IMR-90 (cell line): ENCODE measurements around the gene MILR1. TPM values are rescaled to one million over a fixed set of nuclear protein-coding genes. Genes with fewer than 3 reads are reported as not detected.

Source experiments
- ATAC-seq: fragments of 200-7000 bp; cut with Tn5 transposase; 2 replicates; pipeline ENCODE4 v1.9.1; 2020; ENCODE audit warnings: low read depth, mild to moderate bottlenecking, moderate library complexity
- Bru-seq: library from RNA; stranded (reverse); fragments of 400-500 nt; gene quantifications from one replicate; lab custom pipeline; 2021; lab: Mats Ljungman, UMichigan
- BruChase-seq, 2 experiments: library from RNA; stranded (reverse); fragments of 400-500 nt; gene quantifications; one replicate each; lab custom pipeline; 2021; lab: Mats Ljungman, UMichigan
- BruUV-seq: library from RNA; stranded (reverse); fragments of 400-500 nt; replicated peaks from 2 replicates; lab custom pipeline; 2021; lab: Mats Ljungman, UMichigan
- CTCF ChIA-PET: fragments of 300-600 bp; formaldehyde crosslinking; extraction: SDS; loops from one replicate; lab custom pipeline; 2021; ENCODE audit warnings: antibody characterized with exemption; lab: Yijun Ruan, JAX
- POLR2A ChIA-PET: fragments of 300-600 bp; sonication (Branson Sonifier 250); formaldehyde crosslinking; loops from one replicate; lab custom pipeline; 2022; ENCODE audit warnings: antibody characterized with exemption; ENCODE audit not compliant: unreplicated experiment; lab: Charles Lee
- DNase-seq: peaks from one replicate; pipeline ENCODE4 v3.0.0; 2013
- H2AFZ ChIP-seq: replicated peaks from 2 replicates; pipeline ENCODE3; 2013; ENCODE audit warnings: low read length, mild to moderate bottlenecking; ENCODE audit not compliant: poor library complexity
- H2AK5ac ChIP-seq: 2 replicates; pipeline ENCODE4 v1.6.1; 2013; ENCODE audit warnings: low read depth, low read length, inconsistent platforms
- H2AK9ac ChIP-seq: replicated peaks from 2 replicates; pipeline ENCODE3; 2013; ENCODE audit warnings: mild to moderate bottlenecking, low read depth, low read length, moderate library complexity; ENCODE audit not compliant: poor library complexity
- H2BK120ac ChIP-seq: 2 replicates; pipeline ENCODE4 v1.6.1; 2013; ENCODE audit warnings: low read depth, low read length, inconsistent platforms
- H2BK15ac ChIP-seq: 3 replicates; pipeline ENCODE4 v1.6.1; 2013; ENCODE audit warnings: low read depth, low read length, inconsistent platforms
- H2BK20ac ChIP-seq: 2 replicates; pipeline ENCODE4 v1.6.1; 2013; ENCODE audit warnings: low read depth, mild to moderate bottlenecking, inconsistent platforms, low read length, moderate library complexity
- H2BK5ac ChIP-seq: 2 replicates; pipeline ENCODE4 v1.6.1; 2013; ENCODE audit warnings: mild to moderate bottlenecking, low read depth, low read length, inconsistent platforms; ENCODE audit not compliant: poor library complexity, severe bottlenecking
- H3K14ac ChIP-seq: replicated peaks from 2 replicates; pipeline ENCODE4 v1.6.1; 2013; ENCODE audit warnings: low read depth, low read length, inconsistent platforms
- H3K18ac ChIP-seq: 2 replicates; pipeline ENCODE4 v1.6.1; 2013; ENCODE audit warnings: low read depth, low read length, control low read depth
- H3K23ac ChIP-seq: 2 replicates; pipeline ENCODE4 v1.6.1; 2013; ENCODE audit warnings: low read depth, low read length, inconsistent platforms
- H3K27ac ChIP-seq: 2 replicates; pipeline ENCODE4 v1.5.1; 2013; ENCODE audit warnings: mild to moderate bottlenecking, control low read depth, low read length; ENCODE audit not compliant: insufficient read depth
- H3K27me3 ChIP-seq: 2 replicates; pipeline ENCODE4 v1.6.1; 2013; ENCODE audit warnings: low read length; ENCODE audit not compliant: control insufficient read depth, insufficient read depth
- H3K36me3 ChIP-seq: 2 replicates; pipeline ENCODE4 v1.6.1; 2013; ENCODE audit warnings: low read length, mixed read lengths; ENCODE audit not compliant: control insufficient read depth, insufficient read depth
- H3K4ac ChIP-seq: 2 replicates; pipeline ENCODE4 v1.6.1; 2013; ENCODE audit warnings: low read depth, low read length, inconsistent platforms
- H3K4me1 ChIP-seq: 2 replicates; pipeline ENCODE4 v1.6.1; 2013; ENCODE audit warnings: low read length, mixed read lengths; ENCODE audit not compliant: control insufficient read depth, insufficient read depth
- H3K4me2 ChIP-seq: 2 replicates; pipeline ENCODE4 v1.6.1; 2013; ENCODE audit warnings: low read depth, mild to moderate bottlenecking, control low read depth, low read length, moderate library complexity
- H3K4me3 ChIP-seq: 2 replicates; pipeline ENCODE4 v1.5.1; 2013; ENCODE audit warnings: low read depth, mild to moderate bottlenecking, control low read depth, low read length, moderate library complexity; ENCODE audit not compliant: insufficient read depth
- H3K56ac ChIP-seq: 2 replicates; pipeline ENCODE4 v1.6.1; 2013; ENCODE audit warnings: low read length, inconsistent platforms; ENCODE audit not compliant: insufficient read depth; ENCODE audit errors: extremely low read depth
- H3K79me1 ChIP-seq, 2 experiments: 2 replicates each; pipeline ENCODE4 v1.6.1; 2013; ENCODE audit warnings: low read length in 2 of 2, inconsistent platforms in 1 of 2, low read depth in 1 of 2
- H3K9ac ChIP-seq: 2 replicates; pipeline ENCODE4 v1.6.1; 2013; ENCODE audit warnings: low read depth, low read length, control low read depth
- H3K9me1 ChIP-seq: 2 replicates; pipeline ENCODE4 v1.6.1; 2013; ENCODE audit warnings: low read length, inconsistent platforms; ENCODE audit not compliant: insufficient read depth
- H3K9me3 ChIP-seq: 2 replicates; pipeline ENCODE4 v1.6.1; 2013; ENCODE audit warnings: low read length; ENCODE audit not compliant: control insufficient read depth, insufficient read depth
- H4K20me1 ChIP-seq: 2 replicates; pipeline ENCODE4 v1.6.1; 2013; ENCODE audit warnings: low read length, inconsistent platforms; ENCODE audit not compliant: insufficient read depth
- H4K5ac ChIP-seq: 2 replicates; pipeline ENCODE4 v1.6.1; 2013; ENCODE audit warnings: mild to moderate bottlenecking, low read depth, low read length, control low read depth
- H4K8ac ChIP-seq, 2 experiments: 2 replicates each; pipeline ENCODE4 v1.6.1; 2013; ENCODE audit warnings: low read depth in 2 of 2, low read length in 2 of 2, control low read depth in 1 of 2, inconsistent platforms in 1 of 2
- H4K91ac ChIP-seq: 2 replicates; pipeline ENCODE4 v1.6.1; 2013; ENCODE audit warnings: low read depth, low read length, inconsistent platforms; ENCODE audit not compliant: insufficient read depth
- CEBPB ChIP-seq: IDR thresholded peaks from 2 replicates; pipeline ENCODE4 v1.6.1; 2012; ENCODE audit warnings: low read depth, low read length, improper control_type of control experiment
- RAD21 ChIP-seq: IDR thresholded peaks from 2 replicates; pipeline ENCODE4 v1.6.1; 2012; ENCODE audit warnings: low read length, improper control_type of control experiment
- WGBS, 2 experiments: methylation state at CpG; one replicate each; pipeline versions ENCODE4 v1.1.5 to v1.1.7; 2013; ENCODE audit warnings: missing lambda C conversion rate in 2 of 2; ENCODE audit not compliant: insufficient read length in 1 of 2; ENCODE audit errors: extremely low coverage in 2 of 2; 5-methylcytosine and 5-hydroxymethylcytosine counted together
- dilution Hi-C: fragments of 300-500 bp; cut with HindIII; formaldehyde crosslinking; loops from one replicate; pipeline ENCODE4 v1.14.3; 2018; ENCODE audit warnings: low sequenced_read_pairs; ENCODE audit not compliant: unreplicated experiment
- in situ Hi-C: fragments of 300-500 bp; cut with MboI; formaldehyde crosslinking; loops from 3 replicates; pipeline ENCODE4 v1.14.3; 2019; ENCODE audit warnings: low sequenced_read_pairs, inconsistent platforms, mixed read lengths
- intact Hi-C: fragments of 100-400 bp; cut with micrococcal nuclease; formaldehyde crosslinking; loops from 2 replicates; pipeline ENCODE4 v1.10.0; 2022
- long read RNA-seq: library from polyadenylated mRNA; unstranded; transcript quantifications from one replicate; pipeline ENCODE4 v2.0.0, GENCODE V29; 2021; ENCODE audit not compliant: unreplicated experiment
- polyA plus RNA-seq, 3 experiments: library from polyadenylated mRNA; depleted of rRNA; stranded (reverse); fragments of >200 nt; gene quantifications; 2 replicates each; pipeline ENCODE4 v1.2.3, GENCODE V29; 2012; ENCODE audit warnings: low replicate concordance in 1 of 3
- total RNA-seq: library from RNA; depleted of rRNA; stranded (reverse); fragments of >200 nt; gene quantifications from 2 replicates; pipeline ENCODE4 v1.2.3, GENCODE V29; 2012; rRNA removed

Gene MILR1
- total RNA-seq (0.36 and 0.56 TPM in 2 replicates), polyA plus RNA-seq (2012; rRNA removed) (0.23 and 0.44 TPM in 2 replicates), Bru-seq, nascent RNA (percentile 3 among the genes with signal in this experiment), BruChase-seq, experiment 1, labeled RNA remaining after a 6-hour chase (percentile 14 among the genes with signal in this experiment), BruChase-seq, experiment 2, labeled RNA remaining after a 2-hour chase (percentile 12 among the genes with signal in this experiment)
- 0.05 and 1.2 TPM in 2 replicates for polyA plus RNA-seq (2012; cell fraction: cytosol; rRNA removed)
- polyA plus RNA-seq (2012; cell fraction: nucleus; rRNA removed; ENCODE audit: low replicate concordance): 0.18 and 0.78 TPM in 2 replicates
- long read RNA-seq: 0 reads

DNA sequence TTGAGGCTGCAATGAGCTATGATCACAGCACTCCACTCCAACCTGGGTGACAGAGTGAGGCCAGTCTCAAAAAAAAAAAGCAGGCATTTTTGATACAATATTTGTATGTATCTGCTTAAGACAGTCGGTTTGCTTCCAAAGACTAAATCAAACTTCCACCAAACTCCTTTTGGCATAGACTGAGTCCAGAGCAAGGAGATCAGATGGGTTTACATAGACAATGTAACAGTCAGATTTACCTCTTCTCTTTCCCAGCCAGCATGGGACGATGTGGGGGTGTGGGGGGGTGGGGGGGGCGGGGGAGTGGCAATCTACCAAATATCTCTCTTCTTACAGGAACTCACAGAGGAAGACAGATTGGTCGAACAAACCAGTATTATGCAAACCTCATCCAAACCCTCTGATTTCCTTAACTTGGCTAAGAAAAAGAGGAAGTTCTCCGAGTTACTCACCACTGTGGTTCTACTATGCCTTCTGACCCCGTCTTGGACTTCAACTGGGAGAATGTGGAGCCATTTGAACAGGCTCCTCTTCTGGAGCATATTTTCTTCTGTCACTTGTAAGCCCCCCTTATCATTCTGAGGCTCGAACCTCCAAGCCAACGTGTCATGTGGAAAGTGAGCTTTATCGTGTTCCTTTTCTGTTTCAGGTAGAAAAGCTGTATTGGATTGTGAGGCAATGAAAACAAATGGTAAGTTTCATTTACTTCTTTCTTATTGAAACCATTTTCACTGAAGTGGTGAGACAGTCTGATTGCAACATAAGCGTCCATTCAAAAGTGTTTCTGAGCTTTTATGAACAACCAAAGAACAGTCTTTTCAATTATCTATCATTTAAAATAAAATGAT, at the start of gene MILR1:
Gene MILR1, plus strand, starts transcription at position 451 of the 848 bp plus-strand sequence. Its CDS starts 54 bp downstream, at position 505.
- peaks cover 7% of the 10 kb centered on the region for H3K27me3 ChIP-seq
- ChIA-PET CTCF (interaction anchor here (0.7 kb wide), 1 partner anchor 30 kb away, joined by 5 read pairs; no protein-coding TSS in a partner anchor), POLR2A (no interaction called here)
- H3K14ac ChIP-seq: no peak within 1 kb of the TSS; the same call in 1 of the 2 replicates
- H4K5ac ChIP-seq: 0 out of 2 replicates have a peak within 1 kb of the TSS, but pooled peaks have one; percentile 2
- no peak within 1 kb of the TSS for H3K4ac ChIP-seq
- no peak within 1 kb of the TSS for H3K4me3 ChIP-seq
- no peak within 1 kb of the TSS for H2BK120ac ChIP-seq
- peak within 1 kb of the TSS; percentile 42 for H2AK9ac ChIP-seq
- peak within 1 kb of the TSS; percentile 14; the same call in 1 of the 2 replicates for H3K4me2 ChIP-seq
- no peaks in the 10 kb centered on the region for H3K79me1 ChIP-seq
- dilution Hi-C loops (no loop called here), in situ Hi-C loops (no loop called here), intact Hi-C loops (no loop called here)
- no peaks in the 10 kb centered on the region for H4K20me1 ChIP-seq
- no peaks in the 10 kb centered on the region for H3K36me3 ChIP-seq
- H2BK20ac ChIP-seq: no peak within 1 kb of the TSS
- H2AK5ac ChIP-seq: no peak within 1 kb of the TSS
- no peak within 1 kb of the TSS for H3K27ac ChIP-seq
- peak; percentile 57 for TF ChIP-seq CEBPB
- TF ChIP-seq RAD21: no peak
- H2AFZ ChIP-seq: peak within 1 kb of the TSS; percentile 58
- peak within 1 kb of the TSS in 1 of 2 experiments; percentile 57; a peak in 1 of 4 replicates for H4K8ac ChIP-seq
- no TSS peak for BruUV-seq
- no peaks in the 10 kb centered on the region for H3K9me3 ChIP-seq
- no peak within 1 kb of the TSS for H3K56ac ChIP-seq
- no CpG with 5 or more reads among the region's 10 CpGs for WGBS, 2 experiments
- no peak within 1 kb of the TSS for H3K18ac ChIP-seq
- DNase-seq (peak; percentile 65), ATAC-seq (peak; percentile 71)
- no peak within 1 kb of the TSS for H3K9ac ChIP-seq
- no peaks in the 10 kb centered on the region for H3K9me1 ChIP-seq
- no peak within 1 kb of the TSS for H4K91ac ChIP-seq
- peaks cover 2% of the 10 kb centered on the region; the same call in 1 of the 2 replicates for H3K4me1 ChIP-seq
- H2BK15ac ChIP-seq: no peak within 1 kb of the TSS
- H3K23ac ChIP-seq: 0 out of 2 replicates have a peak within 1 kb of the TSS, but pooled peaks have one; percentile 54
- H2BK5ac ChIP-seq: no peak within 1 kb of the TSS
